Measurements from ENCODE around the gene DSE.

DNA sequence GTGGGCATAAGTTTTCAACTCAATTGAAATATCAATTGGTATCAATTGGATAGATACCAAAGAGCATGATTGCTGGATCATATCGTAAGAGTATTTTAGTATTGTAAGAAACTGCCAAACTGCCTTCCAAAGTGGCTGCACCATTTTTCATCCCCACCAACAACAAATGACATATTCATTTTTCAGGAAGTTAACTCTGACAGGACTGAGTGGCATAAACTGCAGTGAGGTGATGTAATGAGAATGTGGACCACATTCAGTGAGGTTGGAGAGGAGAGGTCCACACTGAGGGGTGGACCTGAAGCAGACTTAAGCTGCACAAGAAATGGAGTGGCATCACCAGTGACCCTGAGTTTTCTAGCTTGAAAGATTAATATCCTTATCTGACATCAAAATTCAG is 78.8 kb downstream of the DSE start:
- no peak for TF ChIP-seq POLR2A (IDR thresholded peaks at IDR 0.05)
- TF ChIP-seq, protein P1, sequence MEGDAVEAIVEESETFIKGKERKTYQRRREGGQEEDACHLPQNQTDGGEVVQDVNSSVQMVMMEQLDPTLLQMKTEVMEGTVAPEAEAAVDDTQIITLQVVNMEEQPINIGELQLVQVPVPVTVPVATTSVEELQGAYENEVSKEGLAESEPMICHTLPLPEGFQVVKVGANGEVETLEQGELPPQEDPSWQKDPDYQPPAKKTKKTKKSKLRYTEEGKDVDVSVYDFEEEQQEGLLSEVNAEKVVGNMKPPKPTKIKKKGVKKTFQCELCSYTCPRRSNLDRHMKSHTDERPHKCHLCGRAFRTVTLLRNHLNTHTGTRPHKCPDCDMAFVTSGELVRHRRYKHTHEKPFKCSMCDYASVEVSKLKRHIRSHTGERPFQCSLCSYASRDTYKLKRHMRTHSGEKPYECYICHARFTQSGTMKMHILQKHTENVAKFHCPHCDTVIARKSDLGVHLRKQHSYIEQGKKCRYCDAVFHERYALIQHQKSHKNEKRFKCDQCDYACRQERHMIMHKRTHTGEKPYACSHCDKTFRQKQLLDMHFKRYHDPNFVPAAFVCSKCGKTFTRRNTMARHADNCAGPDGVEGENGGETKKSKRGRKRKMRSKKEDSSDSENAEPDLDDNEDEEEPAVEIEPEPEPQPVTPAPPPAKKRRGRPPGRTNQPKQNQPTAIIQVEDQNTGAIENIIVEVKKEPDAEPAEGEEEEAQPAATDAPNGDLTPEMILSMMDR (IDR thresholded peaks at IDR 0.05), result no peak
